ENCODE data around the gene FAT1.

DNA sequence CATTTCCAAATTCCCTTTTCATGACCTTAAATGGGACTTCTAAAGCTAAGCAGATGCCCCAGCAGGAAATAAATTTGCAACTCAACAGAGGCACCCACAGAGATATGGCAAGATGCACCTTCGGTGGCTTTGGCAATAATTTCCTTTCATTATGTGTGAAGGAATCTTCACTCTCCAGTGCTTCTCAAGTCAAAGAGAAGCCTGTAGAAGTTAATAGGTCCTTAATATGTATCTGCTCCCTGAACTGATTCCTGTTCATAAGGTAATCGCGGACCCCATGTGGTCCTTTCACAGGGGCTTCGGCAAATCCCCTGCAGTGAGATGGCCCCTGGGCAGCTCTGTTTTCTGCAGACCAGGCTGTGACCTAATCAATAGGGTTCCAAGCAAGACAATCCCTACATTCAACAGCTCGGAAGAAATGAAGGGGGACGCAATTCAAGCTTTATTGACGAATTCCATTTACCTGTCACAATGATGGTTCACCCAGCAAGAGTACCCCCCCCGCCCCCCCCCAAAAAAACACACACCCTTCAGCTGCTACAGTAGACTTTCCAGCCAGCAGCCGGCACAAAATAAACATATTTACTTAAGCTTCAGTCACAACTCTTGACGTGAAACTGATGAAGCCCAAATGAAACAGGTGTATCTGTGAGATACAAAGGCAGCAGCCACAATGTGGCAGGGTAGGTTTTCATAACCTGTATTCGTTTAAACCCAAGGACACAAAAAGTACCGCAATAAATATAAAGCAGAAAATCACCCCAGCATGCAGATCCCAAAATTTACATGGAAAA, 35.3 kb downstream of the FAT1 start:
- no peak for TF ChIP-seq EZH2 (IDR thresholded peaks at IDR 0.05; ENCODE audit: borderline replicate concordance, low read depth, low read length, poor library complexity, severe bottlenecking)
- TF ChIP-seq CTCF (conservative IDR thresholded peaks at IDR 0.05; ENCODE audit: low read depth, low read length), result no peak

Data from A673 (cell line).